ENCODE measurements around the gene TMX1.

GRCh38 chr14:51236314-51236713 lies 3.7 kb upstream of the TMX1 start:
- TF ChIP-seq PPARA (CRISPR knock-in tag; IDR thresholded peaks at IDR 0.05; ENCODE audit: borderline replicate concordance): no peak
- TF ChIP-seq RARB (CRISPR knock-in tag; IDR thresholded peaks at IDR 0.05): no peak
- TF ChIP-seq ZNF8 (CRISPR knock-in tag; IDR thresholded peaks at IDR 0.05): no peak
- TF ChIP-seq ZFP3 (CRISPR knock-in tag; IDR thresholded peaks at IDR 0.05): no peak
- TF ChIP-seq CREB5 (CRISPR knock-in tag; IDR thresholded peaks at IDR 0.05; ENCODE audit: low read depth): no peak
- no peak for TF ChIP-seq OSR1 (CRISPR knock-in tag; IDR thresholded peaks at IDR 0.05)
- no peak for TF ChIP-seq BACH2 (CRISPR knock-in tag; IDR thresholded peaks at IDR 0.05; ENCODE audit: borderline replicate concordance)
- TF ChIP-seq PATZ1 (CRISPR knock-in tag; IDR thresholded peaks at IDR 0.05; ENCODE audit: borderline replicate concordance): no peak
- TF ChIP-seq TSHZ2 (CRISPR knock-in tag; IDR thresholded peaks at IDR 0.05): no peak
- TF ChIP-seq ZNF70 (CRISPR knock-in tag; IDR thresholded peaks at IDR 0.05): no peak
- no peak for TF ChIP-seq TOX (CRISPR knock-in tag; IDR thresholded peaks at IDR 0.05; ENCODE audit: borderline replicate concordance)
- TF ChIP-seq ZNF565 (CRISPR knock-in tag; conservative IDR thresholded peaks at IDR 0.05; ENCODE audit: low read depth): no peak
- TF ChIP-seq ZC3H10 (CRISPR knock-in tag; IDR thresholded peaks at IDR 0.05): no peak

Data from SK-N-SH treated with all-trans-retinoic acid at 6 μM for 48 hours (cell line).